WTC11 (cell line): Measurements from ENCODE around the gene ULK4.

ENCODE experiments used
- CBFB ChIP-seq: sonication (generic); formaldehyde crosslinking; IDR thresholded peaks from 2 replicates; pipeline ENCODE4 v1.8.1; 2022; ENCODE audit warnings: mild to moderate bottlenecking, low read depth, missing genetic modification reagents
- CREB1 ChIP-seq: sonication (generic); formaldehyde crosslinking; IDR thresholded peaks from 2 replicates; pipeline ENCODE4 v1.8.0; 2023; ENCODE audit warnings: mild to moderate bottlenecking, missing genetic modification reagents
- IRF2 ChIP-seq: sonication (generic); formaldehyde crosslinking; IDR thresholded peaks from 2 replicates; pipeline ENCODE4 v1.8.0; 2022; ENCODE audit warnings: low read depth, missing genetic modification reagents, borderline replicate concordance
- SP1 ChIP-seq: sonication (generic); formaldehyde crosslinking; conservative IDR thresholded peaks from 2 replicates; pipeline ENCODE4 v1.8.1; 2022; ENCODE audit warnings: missing genetic modification reagents
- TEAD4 ChIP-seq: sonication (generic); formaldehyde crosslinking; IDR thresholded peaks from 2 replicates; pipeline ENCODE4 v1.8.0; 2022; ENCODE audit warnings: mild to moderate bottlenecking, missing genetic modification reagents
- ZBTB21 ChIP-seq: sonication (generic); formaldehyde crosslinking; IDR thresholded peaks from 2 replicates; pipeline ENCODE4 v1.8.1; 2023; ENCODE audit warnings: mild to moderate bottlenecking, missing genetic modification reagents, borderline replicate concordance
- ZNF138 ChIP-seq: sonication (generic); formaldehyde crosslinking; conservative IDR thresholded peaks from 2 replicates; pipeline ENCODE4 v1.8.1; 2022; ENCODE audit warnings: mild to moderate bottlenecking, moderate library complexity, missing genetic modification reagents
- ZNF263 ChIP-seq: sonication (generic); formaldehyde crosslinking; IDR thresholded peaks from 2 replicates; pipeline ENCODE4 v1.8.1; 2022; ENCODE audit warnings: low read depth, mild to moderate bottlenecking, moderate library complexity, missing genetic modification reagents
- TF ChIP-seq, protein P1 (sequence below): fragments of 200-600 bp; IDR thresholded peaks from 2 replicates; pipeline ENCODE4 v1.8.0; 2022; ENCODE audit warnings: antibody characterized with exemption
- TF ChIP-seq, protein P2 (sequence below): sonication (generic); formaldehyde crosslinking; IDR thresholded peaks from 2 replicates; pipeline ENCODE4 v1.8.1; 2023; ENCODE audit warnings: mild to moderate bottlenecking, missing genetic modification reagents, moderate library complexity
- TF ChIP-seq, protein P3 (sequence below): sonication (generic); formaldehyde crosslinking; IDR thresholded peaks from 2 replicates; pipeline ENCODE4 v1.8.1; 2023; ENCODE audit warnings: mild to moderate bottlenecking, missing genetic modification reagents, moderate library complexity
- TF ChIP-seq, protein P4 (sequence below): sonication (generic); formaldehyde crosslinking; IDR thresholded peaks from 2 replicates; pipeline ENCODE4 v1.8.0; 2022; ENCODE audit warnings: mild to moderate bottlenecking, missing genetic modification reagents
- TF ChIP-seq, protein P5 (sequence below): sonication (generic); formaldehyde crosslinking; IDR thresholded peaks from 2 replicates; pipeline ENCODE4 v1.8.0; 2023; ENCODE audit warnings: missing genetic modification reagents

DNA sequence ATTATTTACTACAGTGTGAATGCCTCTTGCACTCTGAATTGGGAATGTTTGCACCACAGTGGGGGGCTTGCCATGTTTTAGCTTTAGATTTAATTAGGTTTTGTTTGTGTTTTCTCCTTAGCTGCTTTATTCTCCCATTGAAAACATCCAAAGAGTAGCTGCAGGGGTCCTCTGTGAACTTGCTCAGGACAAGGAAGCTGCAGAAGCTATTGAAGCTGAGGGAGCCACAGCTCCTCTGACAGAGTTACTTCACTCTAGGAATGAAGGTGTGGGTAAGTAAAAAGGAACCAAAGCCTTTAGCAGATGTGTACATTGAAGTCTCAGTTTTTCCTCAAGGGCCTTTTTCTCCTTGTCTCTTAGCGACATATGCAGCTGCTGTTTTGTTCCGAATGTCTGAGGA is 725.7 kb downstream of the ULK4 start:
- no peak for TF ChIP-seq ZBTB21 (CRISPR knock-in tag)
- TF ChIP-seq, protein P1, sequence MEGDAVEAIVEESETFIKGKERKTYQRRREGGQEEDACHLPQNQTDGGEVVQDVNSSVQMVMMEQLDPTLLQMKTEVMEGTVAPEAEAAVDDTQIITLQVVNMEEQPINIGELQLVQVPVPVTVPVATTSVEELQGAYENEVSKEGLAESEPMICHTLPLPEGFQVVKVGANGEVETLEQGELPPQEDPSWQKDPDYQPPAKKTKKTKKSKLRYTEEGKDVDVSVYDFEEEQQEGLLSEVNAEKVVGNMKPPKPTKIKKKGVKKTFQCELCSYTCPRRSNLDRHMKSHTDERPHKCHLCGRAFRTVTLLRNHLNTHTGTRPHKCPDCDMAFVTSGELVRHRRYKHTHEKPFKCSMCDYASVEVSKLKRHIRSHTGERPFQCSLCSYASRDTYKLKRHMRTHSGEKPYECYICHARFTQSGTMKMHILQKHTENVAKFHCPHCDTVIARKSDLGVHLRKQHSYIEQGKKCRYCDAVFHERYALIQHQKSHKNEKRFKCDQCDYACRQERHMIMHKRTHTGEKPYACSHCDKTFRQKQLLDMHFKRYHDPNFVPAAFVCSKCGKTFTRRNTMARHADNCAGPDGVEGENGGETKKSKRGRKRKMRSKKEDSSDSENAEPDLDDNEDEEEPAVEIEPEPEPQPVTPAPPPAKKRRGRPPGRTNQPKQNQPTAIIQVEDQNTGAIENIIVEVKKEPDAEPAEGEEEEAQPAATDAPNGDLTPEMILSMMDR, result no peak
- TF ChIP-seq CREB1 (CRISPR knock-in tag), result no peak
- no peak for TF ChIP-seq CBFB
- TF ChIP-seq, protein P2, sequence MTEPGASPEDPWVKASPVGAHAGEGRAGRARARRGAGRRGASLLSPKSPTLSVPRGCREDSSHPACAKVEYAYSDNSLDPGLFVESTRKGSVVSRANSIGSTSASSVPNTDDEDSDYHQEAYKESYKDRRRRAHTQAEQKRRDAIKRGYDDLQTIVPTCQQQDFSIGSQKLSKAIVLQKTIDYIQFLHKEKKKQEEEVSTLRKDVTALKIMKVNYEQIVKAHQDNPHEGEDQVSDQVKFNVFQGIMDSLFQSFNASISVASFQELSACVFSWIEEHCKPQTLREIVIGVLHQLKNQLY (CRISPR knock-in tag), result no peak
- TF ChIP-seq, protein P3, sequence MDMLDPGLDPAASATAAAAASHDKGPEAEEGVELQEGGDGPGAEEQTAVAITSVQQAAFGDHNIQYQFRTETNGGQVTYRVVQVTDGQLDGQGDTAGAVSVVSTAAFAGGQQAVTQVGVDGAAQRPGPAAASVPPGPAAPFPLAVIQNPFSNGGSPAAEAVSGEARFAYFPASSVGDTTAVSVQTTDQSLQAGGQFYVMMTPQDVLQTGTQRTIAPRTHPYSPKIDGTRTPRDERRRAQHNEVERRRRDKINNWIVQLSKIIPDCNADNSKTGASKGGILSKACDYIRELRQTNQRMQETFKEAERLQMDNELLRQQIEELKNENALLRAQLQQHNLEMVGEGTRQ, result no peak
- no peak for TF ChIP-seq SP1 (CRISPR knock-in tag)
- no peak for TF ChIP-seq ZNF263 (CRISPR knock-in tag)
- no peak for TF ChIP-seq TEAD4 (CRISPR knock-in tag)
- TF ChIP-seq IRF2 (CRISPR knock-in tag), result no peak
- TF ChIP-seq, protein P4, sequence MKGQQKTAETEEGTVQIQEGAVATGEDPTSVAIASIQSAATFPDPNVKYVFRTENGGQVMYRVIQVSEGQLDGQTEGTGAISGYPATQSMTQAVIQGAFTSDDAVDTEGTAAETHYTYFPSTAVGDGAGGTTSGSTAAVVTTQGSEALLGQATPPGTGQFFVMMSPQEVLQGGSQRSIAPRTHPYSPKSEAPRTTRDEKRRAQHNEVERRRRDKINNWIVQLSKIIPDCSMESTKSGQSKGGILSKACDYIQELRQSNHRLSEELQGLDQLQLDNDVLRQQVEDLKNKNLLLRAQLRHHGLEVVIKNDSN (CRISPR knock-in tag), result no peak
- TF ChIP-seq, protein P5, sequence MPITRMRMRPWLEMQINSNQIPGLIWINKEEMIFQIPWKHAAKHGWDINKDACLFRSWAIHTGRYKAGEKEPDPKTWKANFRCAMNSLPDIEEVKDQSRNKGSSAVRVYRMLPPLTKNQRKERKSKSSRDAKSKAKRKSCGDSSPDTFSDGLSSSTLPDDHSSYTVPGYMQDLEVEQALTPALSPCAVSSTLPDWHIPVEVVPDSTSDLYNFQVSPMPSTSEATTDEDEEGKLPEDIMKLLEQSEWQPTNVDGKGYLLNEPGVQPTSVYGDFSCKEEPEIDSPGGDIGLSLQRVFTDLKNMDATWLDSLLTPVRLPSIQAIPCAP (CRISPR knock-in tag), result no peak
- no peak for TF ChIP-seq ZNF138 (CRISPR knock-in tag)
